ENCODE results near the gene DYDC2. TPM values are rescaled to one million over a fixed set of nuclear protein-coding genes. Genes with fewer than 3 reads are reported as not detected.
"Not testable (repeated sequence)": the region's sequence is repeated elsewhere in the genome, so short reads cannot be mapped to it uniquely, and the experiment has no call there.

DYDC2 gene
- total RNA-seq, 4 donors from 2014 or later, result not detected

DNA sequence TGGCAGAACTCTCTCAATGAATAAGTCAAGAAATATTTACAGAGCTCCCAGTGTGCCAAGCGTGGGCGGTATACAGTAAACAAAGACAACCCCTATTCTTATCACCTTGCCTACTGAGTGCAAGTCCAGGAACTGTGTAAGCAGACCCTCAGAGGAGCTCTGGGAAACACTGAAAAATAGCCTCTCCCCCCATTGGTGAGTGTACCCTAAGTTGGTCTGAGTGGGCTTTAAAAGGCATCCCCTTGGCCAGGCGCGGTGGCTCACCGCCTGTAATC lies 1.2 kb downstream of the DYDC2 start:
- intact Hi-C loops (cut with DNase I; ENCODE audit: low total_unique reads), result no loop called here
- no peak for DNase-seq
- in situ Hi-C loops (cut with MboI; ENCODE audit: low sequenced_read_pairs in 4 of 4), result no loop called here
- Histone ChIP-seq H3K4me3 (no peak overlapping the region), H3K36me3 (no peaks in the 10 kb centered on the region), H3K27ac (no peak overlapping the region), H3K4me1 (no peaks in the 10 kb centered on the region), H3K9me3 (no peaks in the 10 kb centered on the region), H3K27me3 (peaks cover 11 to 23% (median 16%) of the 10 kb centered on the region in 3 donors)
- ATAC-seq, result no peak
- no peak for TF ChIP-seq POLR2A (IDR thresholded peaks at IDR 0.05)
- TF ChIP-seq, protein P1, sequence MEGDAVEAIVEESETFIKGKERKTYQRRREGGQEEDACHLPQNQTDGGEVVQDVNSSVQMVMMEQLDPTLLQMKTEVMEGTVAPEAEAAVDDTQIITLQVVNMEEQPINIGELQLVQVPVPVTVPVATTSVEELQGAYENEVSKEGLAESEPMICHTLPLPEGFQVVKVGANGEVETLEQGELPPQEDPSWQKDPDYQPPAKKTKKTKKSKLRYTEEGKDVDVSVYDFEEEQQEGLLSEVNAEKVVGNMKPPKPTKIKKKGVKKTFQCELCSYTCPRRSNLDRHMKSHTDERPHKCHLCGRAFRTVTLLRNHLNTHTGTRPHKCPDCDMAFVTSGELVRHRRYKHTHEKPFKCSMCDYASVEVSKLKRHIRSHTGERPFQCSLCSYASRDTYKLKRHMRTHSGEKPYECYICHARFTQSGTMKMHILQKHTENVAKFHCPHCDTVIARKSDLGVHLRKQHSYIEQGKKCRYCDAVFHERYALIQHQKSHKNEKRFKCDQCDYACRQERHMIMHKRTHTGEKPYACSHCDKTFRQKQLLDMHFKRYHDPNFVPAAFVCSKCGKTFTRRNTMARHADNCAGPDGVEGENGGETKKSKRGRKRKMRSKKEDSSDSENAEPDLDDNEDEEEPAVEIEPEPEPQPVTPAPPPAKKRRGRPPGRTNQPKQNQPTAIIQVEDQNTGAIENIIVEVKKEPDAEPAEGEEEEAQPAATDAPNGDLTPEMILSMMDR (IDR thresholded peaks at IDR 0.05 in 4 of 5, conservative IDR thresholded peaks at IDR 0.05 in 1 of 5), result no peak

DNA sequence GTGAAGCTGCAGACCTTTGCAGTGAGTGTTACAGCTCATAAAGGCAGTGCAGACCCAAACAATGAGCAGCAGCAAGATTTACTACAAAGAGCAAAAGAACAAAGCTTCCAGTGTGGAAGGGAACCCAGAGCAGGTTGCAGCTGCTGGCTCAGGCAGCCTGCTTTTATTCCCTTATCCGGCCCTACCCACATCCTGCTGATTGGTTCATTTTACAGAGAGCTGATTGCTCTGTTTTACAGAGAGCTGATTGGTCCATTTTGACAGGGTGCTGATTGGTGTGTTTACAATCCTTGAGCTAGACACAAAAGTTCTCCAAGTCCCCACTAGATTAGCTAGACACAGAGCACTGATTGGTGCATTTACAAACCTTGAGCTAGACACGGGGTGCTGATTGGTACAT lies 2.3 kb downstream of the DYDC2 start:
- not testable (repeated sequence) for H3K4me1 ChIP-seq

DNA sequence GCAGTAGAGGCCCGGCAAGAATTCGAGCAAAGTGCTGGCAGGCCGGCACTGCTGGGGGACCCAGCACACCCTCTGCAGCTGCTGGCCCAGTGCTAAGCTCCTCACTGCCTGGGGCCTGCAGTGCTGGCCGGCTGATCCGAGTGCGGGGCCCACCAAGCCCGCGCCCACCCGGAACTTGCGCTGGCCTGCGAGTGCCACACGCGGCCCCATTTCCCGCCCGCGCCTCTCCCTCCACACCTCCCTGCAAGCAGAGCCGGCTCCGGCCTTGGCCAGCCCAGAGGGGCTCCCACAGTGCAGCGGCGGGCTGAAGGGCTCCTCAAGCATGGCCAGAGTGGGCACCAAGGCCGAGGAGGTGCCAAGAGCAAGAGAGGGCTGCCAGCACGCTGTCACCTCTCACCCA lies 3.1 kb downstream of the DYDC2 start:
- Histone ChIP-seq H3K27ac (no peak overlapping the region), H3K4me1 (no peaks in the 10 kb centered on the region), H3K4me3 (no peak overlapping the region), H3K36me3 (no peaks in the 10 kb centered on the region), H3K9me3 (no peaks in the 10 kb centered on the region), H3K27me3 (peaks cover 11 to 17% (median 16%) of the 10 kb centered on the region in 3 donors)
- TF ChIP-seq POLR2A (IDR thresholded peaks at IDR 0.05), result no peak
- TF ChIP-seq, protein P1 (IDR thresholded peaks at IDR 0.05 in 4 of 5, conservative IDR thresholded peaks at IDR 0.05 in 1 of 5), result no peak
- in situ Hi-C loops (cut with MboI; ENCODE audit: low sequenced_read_pairs in 4 of 4) (no loop called here), intact Hi-C loops (cut with DNase I; ENCODE audit: low total_unique reads) (no loop called here)
- no peak for DNase-seq
- ATAC-seq, result no peak

More for the DNA sequence above, 2.3 kb downstream of the DYDC2 start:
- ATAC-seq; H3K4me3 ChIP-seq; DNase-seq; H3K36me3 ChIP-seq; intact Hi-C loops (cut with DNase I; ENCODE audit: low total_unique reads); H3K27ac ChIP-seq; H3K9me3 ChIP-seq; in situ Hi-C loops (cut with MboI; ENCODE audit: low sequenced_read_pairs in 4 of 4): not testable (repeated sequence)
- peaks cover 11 to 17% (median 16%) of the 10 kb centered on the region in 3 donors for H3K27me3 ChIP-seq

DNA sequence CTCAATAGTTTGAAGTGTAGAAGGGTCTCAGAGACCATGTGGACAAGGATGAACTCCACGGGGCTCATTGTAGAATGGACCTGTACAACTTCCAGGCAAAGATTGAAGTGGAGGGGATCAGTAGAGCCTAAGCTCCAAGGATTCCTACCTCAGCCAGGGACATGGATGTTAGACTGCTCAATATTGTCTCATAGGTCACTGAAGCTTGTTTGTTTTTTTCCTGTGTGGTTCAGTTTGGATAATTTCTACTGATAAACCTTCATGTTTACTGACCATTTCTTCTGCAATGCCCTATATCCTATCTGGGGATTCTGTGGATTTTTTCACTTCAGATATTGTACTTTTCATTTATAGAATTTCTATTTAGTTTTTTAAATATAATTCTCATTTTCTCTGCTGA lies 8.9 kb downstream of the DYDC2 start:
- no peaks in the 10 kb centered on the region for H3K27me3 ChIP-seq
- DNase-seq (no peak), ATAC-seq (no peak)
- no peaks in the 10 kb centered on the region for H3K36me3 ChIP-seq
- H3K4me3 ChIP-seq, result no peak overlapping the region
- in situ Hi-C loops (cut with MboI; ENCODE audit: low sequenced_read_pairs in 4 of 4), result no loop called here
- TF ChIP-seq, protein P1 (IDR thresholded peaks at IDR 0.05 in 4 of 5, conservative IDR thresholded peaks at IDR 0.05 in 1 of 5), result no peak
- no peak for TF ChIP-seq POLR2A (IDR thresholded peaks at IDR 0.05)
- no peak overlapping the region for H3K27ac ChIP-seq
- intact Hi-C loops (cut with DNase I; ENCODE audit: low total_unique reads), result no loop called here
- H3K9me3 ChIP-seq, result no peaks in the 10 kb centered on the region
- H3K4me1 ChIP-seq, result no peaks in the 10 kb centered on the region

DNA sequence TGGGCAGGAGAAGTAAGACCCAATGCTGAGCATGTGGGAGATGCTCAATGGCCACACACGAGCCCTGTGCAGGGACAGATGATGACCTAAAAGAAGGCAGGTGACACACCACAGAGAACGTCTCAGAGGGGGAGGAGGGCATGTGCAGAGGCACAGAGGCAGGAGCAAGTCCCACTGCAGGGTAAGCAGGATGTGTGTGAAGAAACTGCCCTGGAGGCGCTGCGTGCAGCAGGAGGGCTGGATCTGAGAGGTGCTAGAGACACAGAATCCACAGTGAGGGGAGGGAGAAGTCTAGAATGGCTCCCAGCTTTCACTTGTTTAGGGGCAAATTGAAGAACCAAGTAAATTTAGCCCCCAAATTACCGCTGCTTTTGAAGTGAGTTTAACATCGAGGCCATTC lies 14.9 kb downstream of the DYDC2 start:
- in situ Hi-C loops (cut with MboI; ENCODE audit: low sequenced_read_pairs in 4 of 4), result no loop called here
- intact Hi-C loops (cut with DNase I; ENCODE audit: low total_unique reads), result no loop called here
- no peaks in the 10 kb centered on the region for H3K27me3 ChIP-seq
- no peaks in the 10 kb centered on the region for H3K9me3 ChIP-seq
- no peaks in the 10 kb centered on the region for H3K36me3 ChIP-seq
- DNase-seq (no peak), ATAC-seq (no peak)
- TF ChIP-seq, protein P1 (IDR thresholded peaks at IDR 0.05 in 4 of 5, conservative IDR thresholded peaks at IDR 0.05 in 1 of 5), result no peak
- TF ChIP-seq POLR2A (IDR thresholded peaks at IDR 0.05), result no peak
- H3K4me3 ChIP-seq, result no peak overlapping the region
- H3K27ac ChIP-seq, result no peak overlapping the region
- no peaks in the 10 kb centered on the region for H3K4me1 ChIP-seq

Data from gastrocnemius medialis (tissue), 4 donors.